Glomerular endothelial cell (primary cell): ENCODE results near the gene CEBPZOS. TPM values are rescaled to one million over a fixed set of nuclear protein-coding genes. Genes with fewer than 3 reads are reported as not detected.
"Not testable (repeated sequence)": the region's sequence is repeated elsewhere in the genome, so short reads cannot be mapped to it uniquely, and the experiment has no call there.

Experiments
- DNase-seq: peaks from one replicate; pipeline ENCODE4 v3.0.0-alpha.2; 2011; ENCODE audit warnings: low read depth, low spot score; ENCODE audit errors: extremely low read depth
- total RNA-seq: library from RNA; depleted of rRNA; stranded (reverse); fragments of >200 nt; gene quantifications from 2 replicates; pipeline ENCODE4 v1.2.3, GENCODE V29; 2015

Gene CEBPZOS
- total RNA-seq, 1 donor from 2014 or later: 18.3 TPM

GRCh38 chr2:37190290-37190689 lies 6.0 kb upstream of the CEBPZOS start:
- no peak for DNase-seq

- no peak for DNase-seq
Observed at GRCh38 chr2:37191253-37191652, 5.0 kb upstream of the CEBPZOS start.

GRCh38 chr2:37191747-37192146 lies 4.5 kb upstream of the CEBPZOS start:
- DNase-seq: no peak

GRCh38 chr2:37192551-37192950 lies 3.7 kb upstream of the CEBPZOS start:
- no peak for DNase-seq

- not testable (repeated sequence) for DNase-seq
Observed at GRCh38 chr2:37195862-37196319, 405 bp upstream of the CEBPZOS start.

- no peak for DNase-seq
Observed at GRCh38 chr2:37198681-37199065, 2.4 kb downstream of the CEBPZOS start.

GRCh38 chr2:37201208-37201607 lies 4.9 kb downstream of the CEBPZOS start:
- no peak for DNase-seq

- DNase-seq: no peak
Observed at GRCh38 chr2:37201766-37202165, 5.5 kb downstream of the CEBPZOS start.

GRCh38 chr2:37203708-37204107 lies 7.4 kb downstream of the CEBPZOS start:
- DNase-seq: no peak

- not testable (repeated sequence) for DNase-seq
Observed at GRCh38 chr2:37205071-37205661, 8.9 kb downstream of the CEBPZOS start.

- no peak for DNase-seq
Observed at GRCh38 chr2:37205689-37206341, 9.5 kb downstream of the CEBPZOS start.

GRCh38 chr2:37206760-37207159 lies 10.5 kb downstream of the CEBPZOS start:
- DNase-seq: not testable (repeated sequence)

- no peak for DNase-seq
Observed at GRCh38 chr2:37211212-37211611, 14.9 kb downstream of the CEBPZOS start.

GRCh38 chr2:37211939-37212338 lies 15.6 kb downstream of the CEBPZOS start:
- DNase-seq: no peak

GRCh38 chr2:37215250-37215649 lies 19.0 kb downstream of the CEBPZOS start:
- DNase-seq: no peak

- no peak for DNase-seq
Observed at GRCh38 chr2:37219046-37219445, 22.8 kb downstream of the CEBPZOS start.

- no peak for DNase-seq
Observed at GRCh38 chr2:37223131-37223530, 26.8 kb downstream of the CEBPZOS start.

- DNase-seq: no peak
Observed at GRCh38 chr2:37224063-37224462, 27.8 kb downstream of the CEBPZOS start.

- DNase-seq: not testable (repeated sequence)
Observed at GRCh38 chr2:37225129-37225528, 28.8 kb downstream of the CEBPZOS start.

- no peak for DNase-seq
Observed at GRCh38 chr2:37226863-37227262, 30.6 kb downstream of the CEBPZOS start.

- DNase-seq: no peak
Observed at GRCh38 chr2:37228788-37229187, 32.5 kb downstream of the CEBPZOS start.

GRCh38 chr2:37230581-37230980 lies 34.3 kb downstream of the CEBPZOS start:
- no peak for DNase-seq
